ENCODE data around the gene SLC39A12.
"Not testable (repeated sequence)": the region's sequence is repeated elsewhere in the genome, so short reads cannot be mapped to it uniquely, and the experiment has no call there.

SLC39A12 gene

DNA sequence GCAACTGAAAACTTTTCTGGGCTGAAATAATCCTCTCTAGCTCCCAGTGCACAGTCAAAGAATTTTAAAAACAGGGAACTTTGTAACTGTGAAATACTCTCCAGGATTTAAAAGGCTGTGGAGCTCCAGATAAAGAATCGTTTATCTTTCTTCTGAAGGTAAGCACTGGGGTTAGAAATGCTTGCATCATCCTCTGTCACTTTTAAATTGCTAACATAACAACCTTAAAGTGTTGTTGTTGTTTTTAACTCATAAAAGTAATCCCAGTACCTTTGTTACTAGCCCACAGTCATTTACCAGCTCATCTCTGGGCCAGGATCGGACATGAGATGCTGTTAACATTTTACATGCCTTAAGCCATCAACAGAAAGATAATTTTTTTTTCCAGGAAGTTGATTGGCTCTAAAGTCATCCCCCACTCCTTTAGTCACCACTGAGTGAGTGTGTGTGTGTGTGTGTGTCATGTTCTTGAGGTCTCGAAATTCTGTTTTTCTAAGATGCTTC, at the start of gene SLC39A12:
SLC39A12 (plus strand) TSS at position 51 of the 504 bp plus-strand sequence. CDS start 1,359 bp downstream, outside the sequence.
- no peak for DNase-seq (ENCODE audit: low spot score)

DNA sequence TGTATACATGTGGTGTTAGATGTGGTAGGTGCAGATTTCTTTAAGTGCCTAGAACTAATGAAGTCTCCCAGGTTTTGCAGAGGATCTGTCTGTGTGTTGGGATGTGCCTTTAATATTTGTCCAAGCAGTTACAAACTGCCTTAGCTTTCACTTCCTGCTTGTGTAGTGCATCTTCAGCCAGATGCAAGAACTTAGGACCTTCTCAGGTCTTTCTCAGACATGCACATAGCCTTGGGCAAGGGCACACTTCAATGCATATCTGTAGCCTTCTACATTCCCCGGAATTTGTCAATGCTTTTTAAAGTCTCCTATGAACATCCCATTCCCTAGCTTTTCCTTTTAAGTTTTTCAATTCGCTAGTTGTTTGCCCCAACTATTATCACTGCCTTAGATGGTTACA, 47.2 kb upstream of the SLC39A12 start:
- DNase-seq (ENCODE audit: low spot score): no peak

DNA sequence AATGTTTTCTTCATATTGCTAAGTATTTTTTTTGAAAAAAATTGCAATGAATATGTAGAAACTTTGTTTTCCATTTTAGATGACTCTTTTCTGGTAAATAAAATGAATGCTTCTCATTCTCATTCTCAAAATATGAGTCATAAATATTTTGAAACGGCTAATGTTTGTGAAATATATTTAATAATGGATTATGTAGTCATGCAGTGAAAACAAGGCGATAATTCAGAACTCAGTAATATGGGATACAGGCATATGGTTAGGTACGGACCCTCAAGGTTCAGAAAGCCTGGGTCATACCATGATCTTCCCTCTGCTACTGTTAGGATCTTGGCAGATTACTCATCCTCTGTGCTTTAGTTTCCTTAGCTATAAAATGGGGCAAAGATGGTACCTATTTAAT, 46.2 kb upstream of the SLC39A12 start:
- DNase-seq (ENCODE audit: low spot score): no peak

DNA sequence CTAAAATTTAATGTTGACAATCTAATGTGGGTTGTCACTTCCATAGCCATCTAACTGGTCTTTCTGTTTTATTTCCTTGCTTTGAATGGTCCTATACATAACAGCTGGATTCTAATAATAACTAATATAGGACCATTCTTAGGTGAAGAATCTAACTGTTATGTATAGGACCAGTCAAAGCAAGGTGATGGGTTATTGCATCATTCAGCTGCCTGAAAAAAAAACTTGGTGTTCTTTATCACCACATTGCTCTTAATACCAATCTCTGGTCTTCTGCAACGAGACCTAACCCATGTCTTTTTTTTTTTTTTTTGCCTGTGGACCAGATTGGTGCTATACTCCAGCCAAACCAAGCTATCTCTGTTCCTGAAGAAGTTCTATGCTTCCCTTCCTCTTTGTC, 45.7 kb upstream of the SLC39A12 start:
- DNase-seq (ENCODE audit: low spot score): no peak

DNA sequence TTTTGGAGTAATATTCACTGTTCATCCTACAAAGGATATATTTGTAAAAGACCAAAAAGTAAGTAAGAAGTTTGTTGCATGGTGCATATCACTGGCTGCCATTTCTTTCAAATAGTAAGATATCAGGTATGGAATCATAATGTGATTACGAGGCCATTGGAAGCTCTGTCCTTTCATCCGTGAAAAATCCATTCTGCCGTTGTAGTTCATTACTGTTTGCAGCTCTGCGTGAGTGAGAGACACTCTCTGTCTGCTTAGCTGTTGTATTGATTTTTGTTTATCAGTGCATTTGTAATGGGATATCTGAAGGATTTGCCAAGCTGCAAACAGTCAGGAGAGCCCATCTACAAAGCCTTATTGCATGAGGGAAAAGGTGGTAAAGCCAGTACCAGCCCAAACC, 44.1 kb upstream of the SLC39A12 start:
- no peak for DNase-seq (ENCODE audit: low spot score)

DNA sequence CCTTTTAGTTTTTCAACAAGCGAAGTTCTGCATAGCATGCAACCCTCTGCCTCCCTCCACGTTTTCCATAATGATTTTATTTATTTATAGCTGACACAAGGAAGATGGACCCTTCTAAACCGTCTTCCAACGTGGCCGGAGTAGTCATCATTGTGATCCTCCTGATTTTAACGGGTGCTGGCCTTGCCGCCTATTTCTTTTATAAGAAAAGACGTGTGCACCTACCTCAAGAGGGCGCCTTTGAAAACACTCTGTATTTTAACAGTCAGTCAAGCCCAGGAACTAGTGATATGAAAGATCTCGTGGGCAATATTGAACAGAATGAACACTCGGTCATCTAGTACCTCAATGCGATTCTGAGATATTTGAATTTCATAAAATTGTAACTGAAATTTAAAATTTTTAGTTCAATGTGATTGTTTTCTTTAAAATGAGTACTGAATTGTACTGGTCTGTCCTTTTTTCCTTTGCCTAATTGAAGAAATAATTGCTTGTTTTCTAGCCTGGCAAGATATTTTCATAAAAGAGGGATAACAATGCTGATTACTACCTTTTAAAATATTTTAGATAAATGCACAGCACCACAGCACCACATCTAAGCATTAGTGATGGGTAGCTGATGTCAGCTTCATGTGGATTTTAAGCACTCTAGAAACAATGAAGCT, 41.5 kb upstream of the SLC39A12 start:
- no peak for DNase-seq (ENCODE audit: low spot score)

DNA sequence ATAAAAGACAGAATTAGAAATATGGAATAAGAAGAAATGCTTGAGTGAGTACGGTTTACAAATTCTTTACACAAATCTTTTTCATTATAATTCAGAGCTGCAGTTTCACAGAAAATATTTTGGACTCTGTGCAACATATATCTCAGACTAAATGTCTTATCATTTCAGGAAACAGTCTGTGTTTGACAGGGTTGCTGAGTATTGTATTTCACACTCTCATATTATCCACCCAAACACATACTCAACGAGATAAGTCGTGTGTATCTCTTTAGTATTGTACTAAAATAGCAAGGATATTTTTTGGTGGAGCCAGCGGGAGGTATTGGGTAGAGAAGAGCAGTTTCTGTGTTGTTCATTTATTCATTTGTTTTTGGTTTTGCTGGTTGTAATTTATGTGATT, 39.0 kb upstream of the SLC39A12 start:
- no peak for DNase-seq (ENCODE audit: low spot score)

DNA sequence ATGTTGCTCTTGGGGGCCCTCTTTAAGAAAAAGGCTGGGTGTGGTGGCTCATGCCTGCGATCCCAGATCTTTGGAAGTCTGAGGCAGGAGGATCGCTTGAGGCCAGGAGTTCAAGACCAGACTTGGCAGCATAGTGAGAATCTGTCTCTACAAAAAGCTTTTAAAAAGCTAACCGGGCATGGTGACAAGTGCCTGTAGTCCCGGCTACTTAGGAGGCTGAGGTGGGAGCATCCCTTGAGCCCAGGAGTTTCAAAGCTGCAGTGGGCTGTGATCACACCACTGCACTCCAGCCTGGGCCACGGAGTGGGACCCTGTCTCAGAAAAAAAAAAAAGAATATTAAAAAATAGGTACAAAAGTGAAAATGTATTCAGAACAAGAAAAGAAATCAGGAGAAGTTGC, 38.1 kb upstream of the SLC39A12 start:
- no peak for DNase-seq (ENCODE audit: low spot score)

DNA sequence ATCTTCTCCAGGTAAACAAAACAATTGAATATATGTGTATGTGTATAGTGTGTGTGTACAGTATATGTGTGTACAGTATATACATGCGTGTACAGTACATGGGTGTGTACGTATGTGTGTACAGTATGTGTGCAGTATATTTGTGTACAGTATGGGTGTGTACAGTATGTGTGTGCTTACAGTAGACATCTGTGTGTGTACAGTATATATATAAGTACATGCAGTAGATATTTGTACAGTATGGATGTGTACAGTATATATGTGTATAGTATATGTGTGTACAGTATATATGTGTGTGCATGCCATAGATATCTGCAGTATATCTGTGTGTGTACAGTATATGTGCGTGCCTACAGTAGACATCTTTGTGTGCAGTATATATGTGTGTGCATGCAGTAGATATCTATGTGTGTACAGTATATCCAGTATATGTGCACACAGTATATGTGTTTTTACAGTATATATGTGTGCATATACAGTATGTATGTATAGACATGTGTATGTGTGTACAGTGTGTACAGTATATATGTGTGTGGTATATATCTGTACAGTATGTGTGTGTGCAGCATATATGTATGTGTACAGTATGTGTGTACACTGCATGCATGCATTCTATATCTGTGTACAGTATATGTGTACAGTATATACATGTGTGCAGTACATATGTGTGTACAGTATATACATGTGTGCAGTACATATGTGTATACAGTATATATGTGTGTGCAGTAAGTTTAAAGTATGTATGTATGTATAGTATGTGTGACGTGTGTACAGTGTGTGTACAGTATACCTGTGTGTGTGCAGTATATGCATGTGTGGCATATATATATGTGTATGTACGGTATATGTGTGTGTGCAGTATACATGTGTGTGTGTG, 37.3 kb upstream of the SLC39A12 start:
- no peak for DNase-seq (ENCODE audit: low spot score)

DNA sequence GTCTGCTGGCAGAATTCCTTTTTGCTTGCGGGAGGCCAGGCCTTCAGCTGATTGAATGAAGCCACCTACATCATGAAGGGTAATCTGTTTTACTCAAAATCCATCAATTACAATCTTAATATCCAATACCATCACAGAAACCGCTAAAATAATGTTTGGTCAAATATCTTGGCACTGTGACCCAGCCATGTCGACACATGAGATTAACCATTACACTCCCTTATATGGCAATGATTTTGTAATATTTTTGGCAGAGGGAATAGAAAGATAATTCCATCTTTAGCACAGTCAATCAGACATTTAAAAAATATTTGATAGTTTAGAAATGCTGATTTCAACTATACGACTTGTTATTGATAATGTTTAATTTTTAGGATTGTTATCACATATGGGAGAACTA, 36.5 kb upstream of the SLC39A12 start:
- DNase-seq (ENCODE audit: low spot score): no peak

DNA sequence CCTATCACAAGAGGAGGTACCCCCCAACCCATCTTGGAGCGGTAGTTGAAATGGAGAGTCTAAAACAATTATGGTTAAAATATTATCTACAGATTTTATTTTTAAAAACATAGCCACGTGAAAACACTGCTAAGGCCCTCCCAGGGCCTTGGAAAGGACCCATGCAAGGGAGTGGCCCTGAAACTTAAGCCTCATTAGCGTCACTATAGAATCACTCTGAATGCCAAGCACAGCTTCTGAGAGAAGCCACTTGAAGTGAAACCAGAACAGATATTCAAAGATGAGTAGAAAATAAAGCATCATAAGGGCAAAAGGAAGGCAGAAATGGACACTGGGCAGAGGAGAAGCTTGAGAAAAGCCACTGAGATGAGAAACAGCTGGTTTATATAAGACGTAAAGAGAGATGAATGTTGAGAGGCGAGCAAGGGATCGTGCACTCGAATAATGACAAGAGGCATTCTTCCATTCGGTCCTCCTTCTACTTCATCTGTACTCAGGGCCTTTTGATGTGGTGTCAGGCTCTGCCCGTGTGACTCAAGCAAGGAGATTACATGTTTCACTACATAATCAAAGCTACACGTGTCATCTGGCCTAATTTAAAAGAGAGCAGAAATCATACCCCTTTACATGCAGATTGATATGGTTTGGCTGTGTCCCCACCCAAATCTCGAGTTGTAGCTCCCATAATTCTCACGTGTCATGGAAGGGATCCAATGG, 33.4 kb upstream of the SLC39A12 start:
- no peak for DNase-seq (ENCODE audit: low spot score)

DNA sequence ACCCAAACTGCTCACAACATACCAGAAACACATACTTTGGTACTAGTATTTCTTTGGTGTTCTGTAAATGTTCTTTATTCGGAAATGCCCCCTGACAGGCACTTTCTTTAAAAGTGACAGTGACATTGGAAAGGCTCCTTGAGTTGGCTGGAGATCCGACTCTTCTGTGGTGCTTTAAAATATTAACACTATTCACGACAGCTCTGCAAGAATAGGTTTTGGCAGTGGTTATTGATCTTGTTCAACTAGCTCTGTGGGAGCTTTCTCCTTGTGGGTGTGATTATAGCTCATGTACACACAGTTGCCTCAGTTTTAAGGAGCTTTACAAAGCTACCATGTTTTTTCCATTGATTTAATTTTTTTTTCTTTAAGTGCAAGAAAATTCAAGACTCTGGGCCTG, 30.3 kb upstream of the SLC39A12 start:
- DNase-seq (ENCODE audit: low spot score): no peak

DNA sequence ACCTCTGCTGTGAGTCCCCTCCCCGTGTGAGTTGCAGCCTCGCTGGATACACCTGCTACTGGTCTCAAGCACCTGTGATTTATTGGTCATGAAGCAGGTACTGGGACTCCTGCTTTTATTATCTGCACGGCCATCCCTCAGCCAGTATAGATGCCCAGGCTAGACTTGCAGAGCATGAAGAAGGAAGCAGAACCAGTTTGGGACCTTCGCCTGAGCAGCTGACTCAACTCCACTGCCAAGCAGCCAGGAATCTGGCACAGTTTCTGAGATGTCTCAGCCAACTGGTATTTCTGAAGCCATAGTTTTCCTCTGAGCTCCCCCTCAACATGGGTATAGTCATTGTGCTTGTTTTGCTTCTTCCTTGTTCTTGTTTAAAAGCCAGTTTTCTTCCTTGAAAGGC, 28.0 kb upstream of the SLC39A12 start:
- no peak for DNase-seq (ENCODE audit: low spot score)

DNA sequence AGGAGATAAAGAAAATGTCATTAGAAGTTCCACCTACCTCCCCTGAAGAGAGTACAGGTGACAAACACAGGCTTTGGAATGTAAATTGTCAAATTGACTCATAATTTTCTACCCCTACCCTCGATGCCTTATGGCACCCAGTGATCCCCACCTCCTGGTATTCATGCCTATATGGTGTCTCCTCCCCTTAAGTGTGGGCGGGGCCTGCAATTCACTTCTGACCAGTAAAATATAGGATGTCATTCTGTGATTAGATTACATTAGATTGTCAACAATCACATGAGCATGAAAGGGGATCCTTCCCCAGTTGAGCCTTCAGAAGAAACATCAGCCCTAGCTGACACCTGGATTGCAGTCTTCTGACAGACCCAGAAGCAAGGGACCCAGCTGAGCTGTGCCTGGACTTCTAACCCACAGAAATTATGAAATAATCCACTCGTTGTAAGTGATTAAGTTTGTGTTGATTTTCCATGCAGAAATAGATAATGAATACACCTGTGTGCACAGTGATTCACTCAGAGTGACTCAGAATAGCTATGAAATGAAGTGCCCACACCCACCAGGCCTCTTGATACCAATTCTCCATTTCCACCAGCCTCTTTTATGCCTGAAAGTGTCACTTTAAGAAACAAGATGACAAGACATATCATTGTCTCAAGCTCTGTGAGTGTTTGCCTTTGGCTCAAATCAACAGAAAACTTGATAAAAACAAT, 8.5 kb upstream of the SLC39A12 start:
- DNase-seq (ENCODE audit: low spot score): no peak

DNA sequence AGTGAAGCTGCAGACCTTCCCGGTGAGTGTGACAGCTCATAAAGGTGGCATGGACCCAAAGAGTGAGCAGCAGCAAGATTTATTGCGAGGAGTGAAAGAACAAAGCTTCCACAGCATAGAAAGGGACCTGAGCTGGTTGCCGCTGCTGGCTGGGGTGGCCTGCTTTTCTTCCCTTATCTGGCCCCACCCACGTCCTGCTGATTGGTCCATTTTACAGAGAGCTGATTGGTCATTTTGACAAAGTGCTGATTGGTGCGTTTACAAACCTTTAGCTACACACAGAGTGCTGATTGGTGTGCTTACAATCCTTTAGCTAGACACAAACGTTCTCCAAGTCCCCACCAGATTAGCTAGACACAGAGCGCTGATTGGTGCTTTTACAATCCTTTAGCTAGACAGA, 1.4 kb upstream of the SLC39A12 start:
- not testable (repeated sequence) for DNase-seq (ENCODE audit: low spot score)

DNA sequence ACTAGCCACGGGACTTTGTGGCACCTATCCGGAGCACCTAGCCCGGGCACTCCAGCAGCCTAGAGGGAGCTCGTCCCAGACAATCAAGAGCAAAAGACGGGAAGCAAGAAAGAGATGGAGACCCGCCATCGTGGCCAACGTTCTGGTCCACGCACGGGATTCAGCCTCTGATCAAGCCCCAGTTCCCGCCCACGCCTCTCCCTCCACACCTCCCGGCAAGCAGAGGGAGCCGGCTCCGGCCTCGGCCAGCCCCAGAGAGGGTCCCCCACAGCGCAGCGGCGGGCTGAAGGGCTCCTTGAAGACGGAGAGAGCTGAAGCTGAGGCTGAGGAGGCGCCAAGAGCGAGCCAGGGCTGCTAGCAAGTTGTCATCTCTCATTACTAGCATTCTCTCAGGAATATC, 992 bp upstream of the SLC39A12 start:
- no peak for DNase-seq (ENCODE audit: low spot score)

DNA sequence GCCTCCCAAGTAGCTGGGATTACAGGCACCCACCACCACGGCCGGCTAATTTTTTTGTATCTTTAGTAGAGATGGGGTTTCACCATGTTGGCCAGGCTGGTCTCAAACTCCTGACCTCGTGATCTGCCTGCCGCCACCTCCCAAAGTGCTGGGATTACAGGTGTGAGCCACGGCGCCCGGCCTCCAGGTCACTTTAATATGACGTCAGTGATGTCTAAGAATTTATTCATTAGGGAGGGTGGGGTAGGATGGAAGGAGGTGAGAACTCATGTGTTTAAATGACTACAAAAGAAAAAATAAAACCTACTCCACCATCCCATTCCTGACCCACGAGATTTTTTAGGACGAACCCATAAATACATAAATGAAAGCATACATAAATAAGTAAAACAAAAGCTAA, 2.7 kb downstream of the SLC39A12 start:
- DNase-seq (ENCODE audit: low spot score): not testable (repeated sequence)

DNA sequence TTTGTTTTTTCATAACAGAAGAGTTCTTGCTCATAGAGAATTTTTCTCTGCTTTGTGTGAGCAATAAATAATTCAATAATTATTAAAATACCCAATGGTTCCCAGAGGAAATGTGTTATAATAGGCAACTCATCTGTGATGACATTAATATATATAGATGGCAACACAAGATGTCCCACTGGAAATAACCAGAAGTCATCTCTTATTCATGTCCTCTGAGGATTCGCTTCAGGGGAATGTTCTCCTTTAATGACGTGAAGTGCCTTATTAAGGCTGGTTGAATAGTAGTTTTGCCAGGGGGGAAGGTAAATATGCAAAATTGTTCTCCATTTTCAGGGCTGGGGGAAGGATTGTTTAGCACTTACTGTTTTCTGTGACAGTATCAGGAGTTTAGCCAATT, 3.1 kb downstream of the SLC39A12 start:
- no peak for DNase-seq (ENCODE audit: low spot score)

DNA sequence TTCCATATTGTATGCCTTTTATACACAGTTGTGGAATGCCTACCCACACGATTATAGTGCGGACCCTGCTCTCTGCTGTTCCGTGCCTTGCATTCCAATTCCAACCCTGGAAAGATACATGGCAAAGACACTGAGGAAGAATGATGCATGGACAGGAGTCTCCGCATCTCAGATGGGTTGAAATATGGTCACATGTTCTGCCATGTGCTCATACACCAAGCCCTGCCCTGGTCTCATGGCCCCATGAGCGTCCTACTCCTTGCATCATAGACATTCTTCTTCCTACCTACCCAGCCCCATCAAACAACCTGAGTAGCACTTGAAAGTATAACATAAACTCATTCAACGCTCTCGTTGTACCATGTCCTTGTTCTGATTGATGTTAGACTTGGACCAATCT, 6.3 kb downstream of the SLC39A12 start:
- no peak for DNase-seq (ENCODE audit: low spot score)

DNA sequence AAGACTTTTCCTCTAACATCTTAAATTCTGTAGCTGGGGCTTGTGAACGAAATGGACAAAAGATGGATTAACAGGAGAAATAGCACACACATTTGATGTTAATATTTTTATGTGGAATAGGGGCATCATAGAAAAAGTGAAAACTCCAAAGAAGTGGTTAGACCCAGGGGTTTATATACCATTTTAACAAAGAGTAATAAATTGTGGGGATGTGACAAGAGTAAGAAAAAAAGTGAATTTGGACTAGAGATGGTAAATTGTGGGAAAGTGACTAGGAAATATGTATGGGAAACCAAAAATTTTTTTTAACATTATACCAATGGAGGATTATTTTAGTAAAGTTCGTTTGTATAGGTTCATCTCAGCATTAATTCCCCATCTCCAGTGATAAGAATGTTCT, 8.2 kb downstream of the SLC39A12 start:
- DNase-seq (ENCODE audit: low spot score): no peak

DNA sequence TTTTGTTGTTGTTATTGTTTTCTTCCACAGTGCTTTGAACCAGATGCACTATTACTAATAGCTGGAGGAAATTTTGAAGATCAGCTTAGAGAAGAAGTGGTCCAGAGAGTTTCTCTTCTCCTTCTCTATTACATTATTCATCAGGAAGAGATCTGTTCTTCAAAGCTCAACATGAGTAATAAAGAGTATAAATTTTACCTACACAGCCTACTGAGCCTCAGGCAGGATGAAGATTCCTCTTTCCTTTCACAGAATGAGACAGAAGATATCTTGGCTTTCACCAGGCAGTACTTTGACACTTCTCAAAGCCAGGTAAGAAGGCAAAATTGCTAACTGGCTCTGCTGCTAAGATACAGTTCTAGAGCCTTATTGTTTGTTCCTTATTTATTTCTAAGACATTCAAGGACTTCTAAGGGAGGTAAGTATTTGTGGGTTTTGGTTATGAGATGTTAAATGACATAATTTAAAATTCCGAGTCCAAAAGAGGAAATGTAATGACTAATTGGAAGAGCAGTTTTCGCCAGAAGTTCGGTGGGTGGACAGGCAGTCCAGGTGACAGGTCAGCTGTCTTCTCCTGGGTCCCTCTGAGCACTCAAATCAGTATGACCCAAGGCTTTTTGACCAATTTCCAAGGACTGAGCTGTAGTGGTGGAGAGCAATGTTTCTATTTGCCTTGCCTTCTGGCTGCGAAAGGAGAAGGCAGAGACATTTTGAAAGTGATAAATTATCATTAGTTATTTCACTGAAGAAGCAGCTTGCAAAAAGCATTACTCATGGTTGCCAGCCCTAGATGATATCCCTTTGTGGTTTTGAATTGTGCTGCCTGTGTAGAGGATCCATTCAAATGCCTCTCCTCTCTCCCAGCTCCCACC, 10.1 kb downstream of the SLC39A12 start:
- DNase-seq (ENCODE audit: low spot score): no peak

All from CD4-positive, alpha-beta T cell treated with Interleukin-6 at 100 ng/mL for 8 hours (primary cell).